GM12878 (cell line): ENCODE data around the gene METTL21C.

Source experiments
- EP300 ChIP-seq, 2 experiments: fragments of 150-350 bp in 1 of 2; IDR thresholded peaks; 2 replicates each; pipeline ENCODE4 v1.6.1; 2011 to 2012; ENCODE audit warnings: low read depth in 2 of 2, low read length in 2 of 2, borderline replicate concordance in 1 of 2, improper control_type of control experiment in 1 of 2, inconsistent platforms in 1 of 2; ENCODE audit not compliant: control insufficient read depth in 1 of 2
- TF ChIP-seq, protein P1 (sequence below), 3 experiments: IDR thresholded peaks in 2 of 3; conservative IDR thresholded peaks in 1 of 3; 2 replicates each; pipeline ENCODE4 v1.5.1; 2011; ENCODE audit warnings: low read depth in 3 of 3, low read length in 3 of 3, mild to moderate bottlenecking in 3 of 3, control low read depth in 2 of 3, moderate library complexity in 2 of 3, inconsistent platforms in 1 of 3, mixed read lengths in 1 of 3; ENCODE audit not compliant: control insufficient read depth in 2 of 3, insufficient read depth in 1 of 3; ENCODE audit errors: extremely low read depth in 1 of 3

DNA sequence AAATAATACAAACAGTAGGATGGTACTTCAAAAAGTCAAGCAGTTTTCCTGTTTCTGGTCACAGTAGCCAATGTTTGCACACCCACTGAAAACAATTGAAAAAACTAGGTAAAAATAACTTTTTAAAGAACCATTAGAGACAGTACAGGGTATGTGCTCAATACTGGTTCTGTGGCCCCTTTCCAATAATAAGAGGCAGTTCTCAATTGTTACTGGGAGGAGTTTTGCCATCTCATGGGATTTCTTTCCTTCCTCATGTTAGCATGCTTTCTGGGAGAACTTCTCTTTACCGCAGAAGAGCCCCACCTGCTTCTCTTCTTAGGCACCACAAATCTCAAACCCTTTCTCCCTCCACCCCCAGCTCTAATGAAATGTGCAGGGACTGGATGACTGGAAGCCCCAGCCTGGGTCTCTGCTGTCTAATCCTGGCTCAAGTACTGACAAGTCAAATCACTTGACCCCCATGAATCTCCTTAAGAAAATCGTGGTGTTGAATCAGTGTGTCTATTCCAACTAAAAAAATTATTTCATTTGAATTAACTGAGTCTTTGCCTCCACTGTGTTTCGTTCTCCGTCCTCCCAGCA, 14.6 kb downstream of the METTL21C start:
- no peak for TF ChIP-seq EP300 (IDR thresholded peaks at IDR 0.05; ENCODE audit: borderline replicate concordance in 1 of 2, control insufficient read depth in 1 of 2, low read depth in 2 of 2, low read length in 2 of 2)
- TF ChIP-seq, protein P1, sequence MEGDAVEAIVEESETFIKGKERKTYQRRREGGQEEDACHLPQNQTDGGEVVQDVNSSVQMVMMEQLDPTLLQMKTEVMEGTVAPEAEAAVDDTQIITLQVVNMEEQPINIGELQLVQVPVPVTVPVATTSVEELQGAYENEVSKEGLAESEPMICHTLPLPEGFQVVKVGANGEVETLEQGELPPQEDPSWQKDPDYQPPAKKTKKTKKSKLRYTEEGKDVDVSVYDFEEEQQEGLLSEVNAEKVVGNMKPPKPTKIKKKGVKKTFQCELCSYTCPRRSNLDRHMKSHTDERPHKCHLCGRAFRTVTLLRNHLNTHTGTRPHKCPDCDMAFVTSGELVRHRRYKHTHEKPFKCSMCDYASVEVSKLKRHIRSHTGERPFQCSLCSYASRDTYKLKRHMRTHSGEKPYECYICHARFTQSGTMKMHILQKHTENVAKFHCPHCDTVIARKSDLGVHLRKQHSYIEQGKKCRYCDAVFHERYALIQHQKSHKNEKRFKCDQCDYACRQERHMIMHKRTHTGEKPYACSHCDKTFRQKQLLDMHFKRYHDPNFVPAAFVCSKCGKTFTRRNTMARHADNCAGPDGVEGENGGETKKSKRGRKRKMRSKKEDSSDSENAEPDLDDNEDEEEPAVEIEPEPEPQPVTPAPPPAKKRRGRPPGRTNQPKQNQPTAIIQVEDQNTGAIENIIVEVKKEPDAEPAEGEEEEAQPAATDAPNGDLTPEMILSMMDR (IDR thresholded peaks at IDR 0.05 in 2 of 3, conservative IDR thresholded peaks at IDR 0.05 in 1 of 3; ENCODE audit: control insufficient read depth in 2 of 3, extremely low read depth in 1 of 3, insufficient read depth in 1 of 3, low read depth in 3 of 3, low read length in 3 of 3) = no peak
